HT-29 (cell line): ENCODE data around the gene UBE2Q1. TPM values are rescaled to one million over a fixed set of nuclear protein-coding genes. Genes with fewer than 3 reads are reported as not detected.

Experiments used
- DNase-seq: peaks from one replicate; pipeline ENCODE4 v3.0.0-alpha.2; 2015; ENCODE audit warnings: low spot score
- total RNA-seq: library from RNA; depleted of rRNA; stranded (reverse); fragments of >200 nt; shearing (Covaris generic); gene quantifications from 2 replicates; pipeline ENCODE4 v1.2.3, GENCODE V29; 2014; rRNA removed

UBE2Q1 gene
- total RNA-seq: 29.6 and 31.3 TPM in 2 replicates

GRCh38 chr1:154557939-154558719 is at the start of gene UBE2Q1:
TSS of gene UBE2Q1 (minus strand) at chr1:154558662. CDS start at chr1:154558553, 109 bp downstream.
- peak; percentile 19 for DNase-seq

DNA sequence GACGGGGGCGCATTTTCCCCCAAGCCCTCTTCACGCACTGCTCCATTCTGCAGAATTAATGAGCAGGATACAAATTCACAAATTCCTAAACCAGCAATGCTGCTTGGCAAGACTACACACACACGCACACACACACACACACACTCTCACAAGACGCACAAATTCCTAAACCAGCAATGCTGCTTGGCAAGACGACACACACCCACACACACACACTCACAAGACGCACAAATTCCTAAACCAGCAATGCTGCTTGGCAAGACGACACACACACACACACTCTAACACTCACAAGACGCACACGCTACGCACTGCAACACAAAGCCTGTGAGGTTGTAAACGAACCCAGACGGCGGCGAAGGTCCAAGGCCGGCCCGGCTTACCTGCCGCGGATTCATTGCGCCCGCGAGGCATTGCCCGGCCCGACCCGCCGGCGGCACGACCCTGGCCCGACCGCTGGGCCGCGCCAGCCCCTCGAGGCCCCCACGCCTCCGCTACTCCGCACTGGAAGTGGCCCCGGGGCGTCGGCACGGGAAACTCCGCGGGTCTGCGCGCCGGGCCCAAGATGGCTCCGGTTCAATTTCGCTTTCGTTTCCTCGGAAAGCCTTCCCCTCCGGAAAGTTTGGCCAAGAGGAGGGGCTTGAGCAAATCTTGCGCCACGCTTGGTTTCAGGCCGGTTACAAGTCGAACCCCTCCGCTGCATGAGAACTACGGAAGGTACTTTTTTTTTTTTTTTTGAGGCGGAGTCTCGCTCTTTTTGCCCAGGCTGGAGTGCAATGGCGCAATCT is 49.3 kb upstream of the UBE2Q1 start, which contains the start of gene ADAR:
Gene ADAR, minus strand, starts transcription at position 578 of the 788 bp plus-strand sequence. Its CDS starts 180 bp downstream, at position 398.
- peak; percentile 78 for DNase-seq

DNA sequence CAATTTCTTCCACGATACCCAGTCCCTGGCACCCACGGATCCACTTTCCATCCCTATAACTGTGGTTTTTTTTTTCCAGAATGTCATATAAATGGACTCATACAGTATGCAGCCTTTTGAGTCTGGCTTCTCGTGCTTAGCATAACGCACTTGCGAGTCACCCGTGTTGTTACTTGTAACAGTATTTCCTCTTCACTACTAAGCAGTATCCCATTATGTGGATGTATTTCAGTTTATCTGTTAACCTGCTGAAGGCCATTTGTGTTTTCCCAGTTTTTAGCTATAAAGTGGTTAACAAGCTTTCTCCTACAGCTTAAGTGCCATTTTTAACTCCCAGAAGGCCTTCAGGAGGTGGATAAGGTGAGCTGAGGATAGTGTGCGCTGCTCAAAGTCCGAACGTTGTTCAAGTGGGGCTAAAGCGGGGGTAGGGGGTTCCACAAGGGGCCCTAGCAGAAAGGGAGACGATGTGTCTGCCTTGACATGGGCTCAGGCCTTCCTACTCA is 48.7 kb upstream of the UBE2Q1 start:
- no peak for DNase-seq

- no peak for DNase-seq
Measured at GRCh38 chr1:154605534-154605933, 47.1 kb upstream of the UBE2Q1 start.

DNA sequence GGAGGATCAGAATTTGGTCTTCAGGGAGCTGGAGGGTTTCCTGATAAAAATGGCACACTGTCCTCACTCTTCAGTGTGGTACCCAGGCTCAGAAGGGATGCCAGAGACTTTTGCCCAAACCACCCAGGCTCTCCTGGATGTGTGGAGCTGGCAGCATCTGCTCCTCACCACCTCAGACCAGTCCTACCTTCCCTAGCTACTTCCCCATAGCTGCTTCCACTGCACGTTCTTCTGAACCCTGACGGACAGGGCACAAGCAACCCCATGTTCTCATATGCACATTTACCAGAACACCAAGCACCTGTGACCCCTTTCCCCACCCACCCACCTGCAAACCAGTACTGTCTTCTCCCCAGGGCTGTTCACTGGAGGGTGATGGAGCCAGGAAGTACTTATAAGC is 44.9 kb upstream of the UBE2Q1 start:
- no peak for DNase-seq

DNA sequence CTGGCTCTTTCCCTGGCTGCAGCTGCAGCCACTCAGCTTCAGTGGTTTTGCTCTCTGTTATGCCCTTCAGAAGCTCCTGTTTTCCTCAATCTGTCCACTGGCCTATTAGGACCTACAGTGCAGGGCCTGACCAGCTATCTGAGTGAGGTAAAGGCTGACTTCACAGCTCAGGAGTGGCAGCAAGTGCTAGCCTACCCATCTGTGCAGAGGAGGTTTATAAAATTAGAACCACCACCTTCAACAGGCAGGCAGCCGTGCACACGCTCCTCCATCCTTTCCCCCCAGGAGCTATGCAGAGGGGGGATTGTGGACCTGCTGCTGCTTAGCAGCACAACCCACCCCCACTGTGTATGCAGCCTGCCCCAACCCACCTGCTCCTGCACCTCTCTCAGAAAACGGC is 41.2 kb upstream of the UBE2Q1 start:
- no peak for DNase-seq

GRCh38 chr1:154598871-154599635 is 40.6 kb upstream of the UBE2Q1 start:
- DNase-seq: no peak

DNA sequence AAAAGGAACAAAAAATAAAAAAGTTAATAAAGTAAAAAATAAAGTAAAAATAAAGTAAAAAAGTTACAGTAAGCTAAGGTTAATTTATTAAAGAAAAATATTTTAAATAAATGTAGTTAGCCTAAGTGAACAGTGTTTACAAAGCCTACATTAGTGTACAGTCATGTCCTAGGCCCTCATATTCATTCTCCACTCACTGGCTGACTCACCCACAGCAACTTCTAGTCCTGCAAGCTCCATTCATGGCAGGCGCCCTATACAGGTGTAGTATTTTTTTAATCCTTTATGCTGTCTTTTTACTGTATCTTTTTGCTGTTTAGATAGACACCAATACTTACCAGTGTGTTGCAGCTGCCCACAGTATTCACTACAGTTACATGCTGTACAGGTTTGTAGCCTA is 37.2 kb upstream of the UBE2Q1 start:
- DNase-seq: no peak

GRCh38 chr1:154594811-154595210 is 36.3 kb upstream of the UBE2Q1 start:
- DNase-seq: no peak

DNA sequence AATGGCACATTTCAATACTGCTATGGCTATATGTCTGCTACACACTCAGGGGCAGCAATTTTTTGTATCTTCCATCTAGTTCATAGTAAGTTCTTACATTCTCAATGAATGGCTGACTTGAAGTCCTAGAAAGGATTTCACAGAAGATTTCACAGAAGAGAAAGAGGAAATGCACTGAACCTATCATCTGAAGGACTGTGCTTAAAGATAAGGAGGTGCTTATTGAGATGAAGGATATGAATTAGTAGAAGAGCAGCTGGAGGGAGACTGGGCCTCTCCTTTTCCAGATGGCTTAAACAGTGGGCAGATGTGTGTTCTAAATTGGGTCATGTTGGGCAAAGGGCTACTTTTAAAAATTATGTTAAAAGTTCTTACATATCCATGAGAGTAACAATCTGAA is 34.9 kb upstream of the UBE2Q1 start:
- DNase-seq: no peak

DNA sequence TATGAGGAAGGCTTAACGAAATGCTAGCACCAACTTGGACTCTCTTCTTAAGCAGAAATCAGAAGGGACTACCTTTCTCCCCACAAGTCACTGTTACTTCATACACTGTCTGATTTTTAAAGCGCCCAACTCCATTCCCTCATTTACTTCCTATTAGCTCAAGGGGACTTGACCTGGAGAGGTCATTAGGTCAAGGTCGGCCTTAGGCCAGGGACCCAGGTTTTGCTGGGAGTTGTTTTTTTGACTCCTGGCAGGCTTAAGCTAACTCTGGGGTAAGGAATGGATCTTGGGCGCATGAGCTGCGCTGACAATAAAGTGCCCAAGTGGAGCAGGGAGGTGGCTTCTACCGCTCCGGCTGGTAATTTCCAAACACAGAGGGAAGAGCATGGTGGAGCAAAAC is 32.7 kb upstream of the UBE2Q1 start:
- DNase-seq: no peak

- no peak for DNase-seq
Measured at GRCh38 chr1:154590756-154591155, 32.3 kb upstream of the UBE2Q1 start.

DNA sequence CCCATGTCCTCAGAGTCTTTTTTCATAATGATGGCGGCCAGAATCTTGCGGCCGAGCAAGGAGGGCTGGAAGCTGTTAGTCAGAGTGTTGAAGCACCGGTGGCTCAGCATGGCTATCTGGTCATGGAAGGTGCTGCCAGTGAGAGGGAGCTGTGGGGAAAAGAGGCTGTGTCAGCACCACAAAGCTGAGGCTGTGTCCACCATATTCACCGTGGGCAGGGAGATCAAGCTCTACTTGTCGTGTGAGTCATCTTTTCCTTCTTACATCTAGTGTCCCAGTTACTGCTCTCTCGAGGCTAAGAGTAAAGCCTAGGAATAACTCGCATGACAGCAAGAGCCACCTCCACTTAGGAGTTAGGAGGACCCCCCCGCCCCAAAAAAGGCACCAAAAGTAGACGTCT is 31.3 kb upstream of the UBE2Q1 start:
- DNase-seq: no peak

DNA sequence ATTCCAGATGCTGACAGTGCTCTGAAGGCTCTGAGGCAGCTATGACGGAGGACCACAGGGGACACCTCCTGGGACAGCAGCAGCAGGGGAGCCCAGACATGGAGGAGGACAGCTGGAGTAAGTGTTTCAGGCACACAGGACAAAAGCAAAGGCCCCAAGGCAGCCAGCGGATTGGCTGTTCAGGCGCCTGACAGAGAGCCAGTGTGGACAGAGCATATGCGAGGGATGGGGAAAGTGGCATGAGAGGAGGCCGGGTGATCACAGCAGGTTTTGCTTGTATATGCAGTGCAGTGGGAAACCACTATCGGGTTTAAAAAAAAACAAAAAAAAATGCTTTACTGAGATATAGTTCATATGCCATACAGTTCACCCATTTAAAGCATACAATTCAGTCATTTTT is 28.2 kb upstream of the UBE2Q1 start:
- DNase-seq: no peak

DNA sequence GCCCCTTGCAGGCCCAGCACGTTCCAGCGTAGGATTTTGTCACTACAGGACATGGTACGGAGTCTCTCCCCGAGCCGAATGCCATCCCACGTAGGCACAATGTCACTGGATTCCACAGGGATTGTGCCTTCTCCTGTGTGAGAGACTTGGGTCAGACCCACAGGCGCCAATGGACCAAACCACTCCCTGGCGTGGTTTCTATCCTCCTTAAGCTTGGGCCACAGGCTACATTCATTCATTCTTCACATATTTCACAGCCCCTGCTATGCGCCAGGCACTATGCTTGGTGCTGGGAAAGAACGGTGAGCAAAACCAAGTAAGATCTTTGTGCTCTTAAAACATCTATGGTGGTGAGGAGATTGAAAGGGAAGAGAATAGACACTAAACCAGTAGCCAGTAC is 27.8 kb upstream of the UBE2Q1 start:
- DNase-seq: no peak

DNA sequence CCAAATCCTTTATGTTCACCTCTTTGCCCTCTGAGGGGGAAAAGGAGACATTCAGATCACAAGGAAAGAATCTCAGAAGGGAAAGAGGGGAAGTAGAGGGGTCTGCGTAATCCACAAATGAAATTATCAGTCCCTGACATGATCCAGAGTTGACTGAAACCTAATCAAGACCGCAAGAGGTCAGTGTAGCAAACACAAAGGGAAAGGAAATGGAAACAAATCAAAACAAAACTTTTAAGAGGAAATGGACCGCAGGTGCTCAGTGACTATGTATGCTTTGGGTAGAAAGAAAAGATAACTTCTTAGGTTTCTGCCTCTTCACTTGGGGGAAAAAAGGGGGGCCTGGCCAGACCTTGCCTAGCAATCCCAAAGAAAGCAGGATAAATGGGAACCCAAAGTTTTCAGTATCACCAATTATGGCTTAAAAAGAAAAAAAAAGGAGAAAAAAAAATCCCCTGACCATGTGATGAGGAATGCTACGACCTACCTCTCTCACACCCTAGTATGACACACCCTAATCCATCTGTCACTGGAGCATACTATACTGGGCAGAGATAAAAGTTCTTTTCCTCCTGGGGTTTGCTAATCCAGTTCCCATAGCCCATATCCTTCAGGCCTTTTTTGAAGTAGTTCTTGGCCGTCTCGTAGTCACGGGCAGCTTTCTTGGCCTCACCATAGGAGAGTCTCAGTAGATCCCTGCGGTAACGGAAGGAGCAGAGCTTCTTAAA is 26.0 kb upstream of the UBE2Q1 start:
- no peak for DNase-seq

DNA sequence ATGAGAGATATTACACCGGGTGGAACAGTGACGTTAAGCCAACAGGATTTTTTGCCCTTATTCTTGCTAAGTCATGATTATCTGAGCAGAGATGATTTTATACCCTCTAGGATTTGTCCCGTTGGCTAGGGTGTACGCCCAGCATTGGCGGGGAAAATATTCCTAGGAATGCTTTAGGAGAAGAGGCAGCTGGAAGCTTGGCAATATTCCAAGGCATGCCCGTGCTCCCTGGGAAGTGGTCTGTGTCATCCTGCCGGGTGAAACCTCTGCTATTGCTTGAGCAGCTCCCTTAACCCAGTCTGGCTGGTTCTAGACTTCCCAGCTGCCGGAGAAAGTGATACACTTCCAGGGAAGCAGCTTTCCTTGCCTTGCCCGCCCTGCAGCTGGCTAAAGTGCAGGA is 25.3 kb upstream of the UBE2Q1 start:
- no peak for DNase-seq

GRCh38 chr1:154582885-154583284 is 24.4 kb upstream of the UBE2Q1 start:
- DNase-seq: no peak

DNA sequence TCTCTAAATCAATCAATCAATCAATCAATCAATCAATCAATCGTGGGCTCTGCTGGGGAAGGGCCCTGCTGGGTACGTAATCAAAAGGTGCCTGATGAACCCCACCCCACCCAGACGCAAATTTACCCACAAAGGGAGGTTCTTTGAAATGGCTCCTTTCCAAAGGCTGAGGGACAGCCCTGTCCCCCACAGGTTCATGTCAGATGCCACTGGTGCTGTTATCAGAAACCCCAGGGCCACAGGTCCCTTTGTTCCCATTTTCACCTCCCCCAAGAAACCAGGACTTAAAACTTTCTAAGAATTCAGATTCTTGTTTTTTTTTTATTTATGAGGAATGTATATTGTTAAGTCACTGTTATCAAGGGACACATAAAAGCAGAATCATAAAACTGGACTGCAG is 23.3 kb upstream of the UBE2Q1 start:
- no peak for DNase-seq

- no peak for DNase-seq
Measured at GRCh38 chr1:154579374-154579773, 20.9 kb upstream of the UBE2Q1 start.

DNA sequence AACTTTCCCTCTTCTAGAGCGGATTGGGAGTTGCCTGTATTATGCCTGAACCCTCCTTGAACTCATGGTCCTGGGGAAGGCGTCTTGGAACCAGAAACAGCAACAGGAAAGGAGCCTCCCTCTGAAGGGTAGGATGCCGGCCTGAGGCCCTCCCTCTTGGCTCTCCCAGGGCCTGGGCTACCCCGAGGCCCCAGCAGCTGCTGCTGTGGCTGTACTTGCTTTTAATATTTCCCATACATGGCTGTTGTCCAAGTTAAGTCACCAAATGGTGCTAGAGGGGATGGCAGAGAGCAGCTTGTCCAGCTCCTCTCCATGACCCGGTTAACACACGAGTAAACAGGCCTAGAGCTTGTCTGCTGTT is 19.6 kb upstream of the UBE2Q1 start:
- DNase-seq: no peak
